Globus pallidus (tissue), 1 donor: Measurements from ENCODE around the gene RIPPLY3.
A peak's percentile ranks its signal among the peaks of the same experiment; 100 is the strongest.

ENCODE experiments used
- DNase-seq: peaks from one replicate; pipeline ENCODE4 v3.0.0-alpha.2; 2015; ENCODE audit warnings: low spot score

Gene RIPPLY3, protein sequence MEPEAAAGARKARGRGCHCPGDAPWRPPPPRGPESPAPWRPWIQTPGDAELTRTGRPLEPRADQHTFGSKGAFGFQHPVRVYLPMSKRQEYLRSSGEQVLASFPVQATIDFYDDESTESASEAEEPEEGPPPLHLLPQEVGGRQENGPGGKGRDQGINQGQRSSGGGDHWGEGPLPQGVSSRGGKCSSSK

DNA sequence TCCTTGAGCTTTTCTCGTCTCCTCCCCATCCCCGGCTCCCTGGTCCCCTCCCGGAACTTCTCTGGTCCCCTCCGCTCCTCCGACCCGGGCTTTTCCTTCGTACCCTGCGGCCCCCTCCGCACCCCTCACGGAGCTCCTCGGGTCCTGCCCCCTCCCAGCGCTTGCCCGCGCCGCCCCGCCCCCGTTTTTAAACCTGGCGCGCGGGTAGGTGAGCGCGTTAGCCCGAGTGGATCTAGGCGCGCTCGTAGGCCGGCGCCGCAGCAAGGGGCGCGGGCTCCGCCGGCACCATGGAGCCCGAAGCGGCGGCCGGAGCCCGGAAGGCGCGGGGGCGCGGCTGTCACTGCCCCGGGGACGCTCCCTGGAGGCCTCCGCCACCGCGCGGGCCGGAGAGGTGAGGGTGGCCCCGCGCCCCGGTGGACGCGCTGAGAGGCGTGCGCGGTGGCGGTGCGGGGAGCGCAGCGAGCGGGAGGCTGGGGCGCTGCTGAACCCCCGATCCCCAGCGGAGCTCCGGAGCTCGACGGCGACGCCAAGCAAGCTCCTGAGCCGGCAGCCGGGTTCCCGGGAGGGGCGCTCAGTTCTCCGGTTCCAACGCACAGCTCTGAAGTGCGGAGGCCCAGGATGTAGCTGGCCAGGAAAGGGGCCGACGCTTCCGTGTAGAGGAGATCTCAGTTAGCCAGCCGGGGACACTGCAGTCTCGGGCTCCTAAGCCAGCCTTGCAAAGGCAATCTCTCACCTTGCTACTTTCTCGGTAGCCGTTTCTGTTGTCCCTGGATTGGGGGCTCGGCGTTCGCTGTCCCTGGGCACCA, at the start of gene RIPPLY3:
TSS of gene RIPPLY3 (plus strand) at position 217 of the 806 bp plus-strand sequence. CDS start at position 288, 71 bp downstream.
- no peak for DNase-seq

DNA sequence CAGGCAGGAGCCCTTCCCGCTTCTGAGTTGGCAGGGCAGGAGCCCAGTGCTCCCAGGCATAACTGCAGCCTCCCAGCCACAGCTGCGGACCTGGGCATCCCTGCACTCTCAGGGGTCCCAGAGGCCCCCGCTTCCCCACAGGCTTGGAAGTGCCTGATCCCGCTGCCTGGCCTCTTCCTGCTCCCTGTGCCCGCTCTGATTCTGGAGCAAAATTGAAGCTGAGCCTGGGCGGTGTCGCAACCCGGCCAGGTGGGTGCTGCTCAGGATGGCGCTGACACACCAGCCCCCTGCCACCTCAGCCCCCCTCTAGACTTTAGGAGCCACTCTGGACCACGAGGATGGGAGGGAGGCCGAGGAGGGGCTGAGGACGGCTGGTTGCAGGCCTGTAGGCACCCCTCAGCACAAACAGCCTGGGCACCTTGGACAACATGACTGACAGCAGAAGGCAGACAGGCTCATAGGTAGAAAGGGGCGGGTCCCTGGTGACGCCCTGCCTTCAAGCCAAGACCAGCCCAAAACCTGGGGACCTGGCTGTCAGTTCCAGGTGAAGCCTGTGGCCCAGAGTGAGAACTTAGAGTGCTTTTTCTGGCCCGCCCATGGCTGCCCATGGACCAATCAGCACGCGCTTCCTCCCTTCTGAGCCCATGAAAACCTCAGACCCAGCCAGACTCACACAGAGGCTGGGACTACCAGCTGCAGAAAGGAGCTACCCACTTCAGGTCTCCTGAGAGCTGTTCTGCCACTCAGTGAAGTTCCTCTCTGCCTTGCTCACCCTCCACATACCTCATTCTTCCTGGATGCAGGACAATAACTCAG, 47.3 kb upstream of the RIPPLY3 start:
- no peak for DNase-seq

DNA sequence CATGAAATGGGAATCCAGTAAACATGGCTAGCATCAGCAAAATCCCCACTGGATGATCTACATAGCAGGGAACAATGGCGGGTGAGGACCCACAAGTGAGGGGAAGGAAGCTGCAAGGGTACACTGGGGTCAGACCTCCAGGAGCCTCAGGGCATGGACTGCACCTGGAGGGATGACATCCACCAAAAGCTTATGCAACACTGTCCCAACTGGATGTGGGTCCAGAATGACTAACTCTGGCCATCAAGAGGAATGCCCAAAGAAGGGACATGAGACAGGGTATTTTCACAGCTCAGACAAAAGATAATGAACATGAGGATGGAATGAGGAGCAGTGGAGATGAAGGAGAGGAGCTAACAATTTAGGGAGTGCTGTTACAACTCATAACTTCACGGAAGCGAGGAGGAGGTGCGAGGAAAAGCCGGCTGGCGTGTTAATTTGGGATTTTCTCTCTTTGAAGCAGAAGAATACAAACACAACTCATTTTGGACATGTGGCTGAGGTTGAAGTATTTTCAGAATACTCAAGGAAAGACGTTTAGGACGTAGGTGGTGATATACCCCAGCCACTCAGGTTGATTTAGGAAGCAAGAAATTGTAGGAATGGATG, 45.7 kb upstream of the RIPPLY3 start:
- DNase-seq = no peak

DNA sequence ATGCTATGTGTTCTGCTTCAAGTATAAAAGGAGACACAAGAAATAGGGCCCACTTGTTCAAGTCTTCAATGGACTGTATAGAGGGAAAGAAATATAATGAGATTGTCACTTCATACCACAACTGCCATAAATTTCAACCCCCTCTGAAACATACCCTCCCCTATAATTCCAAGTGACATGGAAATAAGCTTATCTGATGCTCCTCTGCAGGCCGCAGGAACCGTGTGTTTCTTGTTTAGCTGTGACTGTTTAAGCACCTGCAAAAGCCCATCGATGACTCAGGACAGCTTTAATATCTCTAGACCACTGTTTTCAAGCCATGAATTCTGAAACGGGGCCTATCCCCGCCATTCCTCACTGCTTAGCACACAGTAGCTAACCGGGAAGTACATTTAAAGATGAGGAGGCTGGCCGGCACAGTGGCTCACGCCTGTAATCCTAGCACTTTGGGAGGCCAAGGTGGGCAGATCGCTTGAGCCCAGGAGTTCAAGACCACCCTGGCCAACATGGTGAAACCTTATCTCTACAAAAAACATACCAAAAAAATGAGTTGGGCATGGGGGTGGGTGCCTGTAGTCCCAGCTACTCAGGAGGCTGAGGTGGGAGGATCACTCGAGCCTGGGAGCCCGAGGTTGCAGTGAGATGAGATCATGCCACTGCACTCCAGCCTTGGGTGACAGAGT, 44.3 kb upstream of the RIPPLY3 start:
- DNase-seq = no peak

DNA sequence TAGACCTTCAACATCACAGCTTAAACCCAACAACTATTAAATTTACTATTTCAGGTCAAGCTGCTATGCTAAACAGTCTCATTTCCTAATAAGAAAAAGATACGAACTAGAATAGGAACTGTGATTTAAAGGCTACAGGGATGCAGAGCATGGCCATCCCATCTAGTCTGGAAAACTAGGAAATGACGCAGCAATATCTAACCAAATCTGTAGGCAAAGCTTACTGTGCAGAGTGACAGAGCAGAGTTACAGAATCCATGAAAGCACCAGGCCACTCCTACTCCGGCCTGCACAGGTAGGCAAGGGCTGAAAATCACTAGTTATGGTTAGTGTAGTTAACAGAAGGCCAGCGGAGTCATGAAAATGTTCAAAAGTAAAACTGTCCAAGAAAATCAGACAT, 42.1 kb upstream of the RIPPLY3 start:
- no peak for DNase-seq

DNA sequence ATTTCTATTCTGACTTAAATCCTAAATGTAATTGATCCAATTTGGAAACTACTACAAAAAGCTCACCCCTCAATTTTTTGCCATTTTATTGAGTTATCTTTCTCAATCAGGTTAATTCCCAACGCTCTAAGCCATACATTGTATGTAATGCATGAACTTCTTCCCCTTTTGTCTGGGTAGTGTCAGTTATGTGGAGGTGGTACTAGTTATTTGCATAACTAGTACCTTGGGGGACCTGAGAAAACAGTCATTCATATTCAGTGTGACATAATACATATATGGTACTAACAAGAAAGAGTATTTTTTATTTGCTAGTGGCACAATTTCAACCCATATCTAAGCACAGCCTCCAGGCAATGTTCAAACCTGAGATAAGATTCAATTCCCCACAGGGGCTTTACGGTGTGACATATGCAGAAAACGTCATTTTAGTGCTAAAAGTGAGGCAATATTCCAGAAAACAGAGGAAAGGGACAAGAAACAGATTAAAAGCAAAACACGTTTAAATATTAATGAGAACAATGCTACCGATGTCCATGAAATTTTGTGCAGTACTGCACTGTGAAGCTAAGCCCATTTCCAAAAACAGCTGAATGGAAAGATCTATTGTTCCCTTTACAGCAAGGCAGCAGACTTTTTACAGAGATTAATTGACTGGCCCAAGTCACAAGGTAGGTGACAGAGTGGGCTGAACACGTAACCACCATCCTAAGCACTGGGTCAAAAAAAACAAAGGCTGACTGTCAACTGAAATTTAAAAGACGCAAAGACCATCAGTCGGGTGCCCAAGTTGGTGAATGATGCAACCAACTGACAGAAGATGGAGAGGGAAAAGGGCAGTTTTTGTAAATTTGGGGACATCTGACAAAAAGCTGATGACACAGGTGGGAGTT, 41.4 kb upstream of the RIPPLY3 start:
- DNase-seq = no peak

DNA sequence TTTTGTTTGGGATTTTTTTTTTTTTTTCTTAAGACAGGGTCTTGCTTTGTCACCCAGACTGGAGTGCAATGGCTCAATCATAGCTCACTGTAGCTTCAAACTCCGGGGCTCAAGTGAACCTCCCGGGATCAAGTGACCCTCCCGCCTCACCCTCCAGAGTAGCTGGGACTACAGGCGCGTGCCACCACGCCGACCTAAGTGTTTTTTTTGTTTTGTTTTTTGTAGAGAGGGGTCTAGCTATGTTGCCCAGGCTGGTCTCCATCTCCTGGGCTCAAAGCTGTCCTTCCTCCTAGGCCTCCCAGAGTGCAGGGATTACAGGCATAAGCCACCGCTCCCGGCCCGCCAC, 40.8 kb upstream of the RIPPLY3 start:
- DNase-seq = no peak

DNA sequence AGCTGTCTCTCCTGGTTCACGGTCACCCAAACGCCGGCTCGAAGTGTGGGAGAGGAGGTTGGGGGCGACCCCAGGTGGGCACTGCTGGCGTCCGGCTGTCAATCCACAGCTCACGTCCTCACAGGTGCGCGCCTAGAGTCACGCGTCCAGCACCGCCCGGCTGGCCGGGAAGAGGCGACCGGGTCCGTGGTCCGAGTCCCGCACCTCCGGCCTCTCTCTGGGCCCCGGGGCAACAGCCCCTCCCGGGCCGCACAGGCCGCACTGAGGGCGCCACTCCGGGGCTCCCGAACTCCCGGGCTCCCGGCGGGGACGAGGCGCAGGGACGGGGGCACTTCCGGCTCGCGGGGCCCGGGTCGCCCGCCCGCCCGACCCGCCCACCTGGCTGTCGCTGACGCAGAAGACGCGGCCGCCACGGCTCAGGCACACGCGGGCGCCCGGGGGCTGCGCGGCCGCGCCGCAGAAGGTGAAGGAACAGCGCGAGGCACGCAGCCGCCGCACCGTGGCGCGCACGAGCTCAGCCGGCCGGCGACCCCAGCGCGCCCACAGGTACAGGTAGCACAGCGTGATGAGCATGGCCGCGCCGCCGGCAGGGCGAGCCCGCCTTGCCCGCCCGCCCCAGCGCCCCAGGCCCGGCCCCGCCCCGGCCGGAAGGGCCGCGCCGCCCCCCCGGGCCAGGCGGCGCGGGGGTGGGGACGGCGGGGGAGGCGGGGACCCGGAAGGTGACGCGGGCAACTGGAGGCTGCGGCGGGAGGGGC, 40.3 kb upstream of the RIPPLY3 start, which contains the start of gene HLCS:
TSS of gene HLCS (minus strand) at position 604 of the 755 bp plus-strand sequence. CDS start at position 573, 31 bp downstream.
- DNase-seq = peak; percentile 62

DNA sequence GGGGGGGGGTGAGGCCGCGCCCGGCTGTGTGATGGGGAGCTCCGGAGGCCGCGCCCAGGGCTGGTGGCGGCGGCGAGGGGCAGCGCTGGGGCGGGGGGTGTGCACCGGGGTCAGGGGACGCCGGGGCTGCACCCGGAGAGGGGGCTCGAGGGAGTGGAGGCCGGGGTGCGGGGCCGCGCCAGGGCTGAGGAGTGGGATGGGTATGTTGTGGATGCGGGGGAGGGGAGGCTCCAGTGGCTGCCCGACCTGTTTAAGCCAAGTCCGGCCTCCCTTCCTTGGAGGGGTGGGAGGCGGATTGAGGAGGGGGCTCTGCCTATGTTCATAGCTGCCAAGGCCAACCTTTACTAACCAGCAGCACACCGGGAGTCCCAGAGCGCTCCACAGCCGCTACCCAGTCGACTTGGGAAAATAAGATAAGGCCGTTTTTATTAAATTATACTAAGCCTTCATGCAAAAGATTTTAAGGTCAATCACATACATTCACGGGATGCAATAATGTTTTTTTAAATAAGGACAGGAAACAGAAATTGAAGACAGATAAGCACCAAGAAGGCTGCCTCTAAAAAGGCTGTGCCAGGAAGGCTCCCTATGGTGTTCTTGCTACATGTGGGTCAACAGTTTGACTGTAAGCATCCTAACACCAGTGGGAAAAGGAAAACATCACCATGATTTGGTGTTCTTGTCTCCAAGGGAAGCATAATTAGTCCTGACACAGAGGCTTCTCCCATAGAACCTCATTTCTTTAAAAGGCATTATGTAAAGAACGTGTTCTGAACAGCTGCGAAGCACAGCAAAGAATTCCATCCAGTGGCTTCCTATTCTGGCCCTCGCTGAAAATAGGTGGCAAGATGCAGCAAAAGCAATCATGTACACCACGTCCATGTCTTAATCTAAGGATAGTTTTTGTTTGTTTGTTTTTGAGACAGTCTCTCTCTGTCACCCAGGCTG, 39.4 kb upstream of the RIPPLY3 start:
- peak; percentile 29 for DNase-seq

DNA sequence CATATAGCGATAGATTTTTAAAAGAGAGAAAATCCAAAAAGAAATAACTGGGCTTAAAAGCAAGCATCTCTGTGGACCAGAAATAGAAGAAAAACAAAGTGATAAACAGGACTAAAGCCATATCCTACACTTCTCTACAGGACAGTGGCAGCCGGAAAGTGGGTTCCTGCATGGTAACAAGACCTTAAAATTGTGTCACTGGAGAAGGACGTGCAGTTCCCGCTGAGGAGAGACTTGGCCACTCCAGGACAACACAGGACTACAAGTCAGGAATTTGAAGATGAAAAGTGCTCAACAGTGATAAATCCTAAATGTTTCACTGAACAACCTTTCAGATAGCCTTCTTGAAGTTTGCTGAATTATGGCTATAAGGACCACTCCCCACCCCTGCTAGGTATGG, 38.1 kb upstream of the RIPPLY3 start:
- DNase-seq = no peak

DNA sequence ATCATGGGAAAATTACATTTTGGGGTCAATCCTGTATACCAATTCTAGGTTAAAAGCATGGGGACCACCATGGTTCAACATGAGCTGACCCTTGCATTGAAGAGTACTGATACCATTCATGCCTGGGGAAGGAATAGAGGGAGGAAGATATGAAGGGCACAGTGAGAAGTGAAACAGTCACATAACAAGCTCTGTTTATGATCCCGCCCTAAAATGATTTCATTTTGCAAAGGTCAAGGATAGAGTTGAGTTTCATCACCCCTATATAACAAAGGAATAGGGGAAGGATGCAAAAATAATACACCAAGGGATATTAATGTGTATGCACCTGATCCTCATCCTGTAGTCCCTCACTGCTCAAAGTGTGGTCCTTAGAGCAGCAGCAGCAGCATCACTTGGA, 37.5 kb upstream of the RIPPLY3 start:
- DNase-seq = no peak

DNA sequence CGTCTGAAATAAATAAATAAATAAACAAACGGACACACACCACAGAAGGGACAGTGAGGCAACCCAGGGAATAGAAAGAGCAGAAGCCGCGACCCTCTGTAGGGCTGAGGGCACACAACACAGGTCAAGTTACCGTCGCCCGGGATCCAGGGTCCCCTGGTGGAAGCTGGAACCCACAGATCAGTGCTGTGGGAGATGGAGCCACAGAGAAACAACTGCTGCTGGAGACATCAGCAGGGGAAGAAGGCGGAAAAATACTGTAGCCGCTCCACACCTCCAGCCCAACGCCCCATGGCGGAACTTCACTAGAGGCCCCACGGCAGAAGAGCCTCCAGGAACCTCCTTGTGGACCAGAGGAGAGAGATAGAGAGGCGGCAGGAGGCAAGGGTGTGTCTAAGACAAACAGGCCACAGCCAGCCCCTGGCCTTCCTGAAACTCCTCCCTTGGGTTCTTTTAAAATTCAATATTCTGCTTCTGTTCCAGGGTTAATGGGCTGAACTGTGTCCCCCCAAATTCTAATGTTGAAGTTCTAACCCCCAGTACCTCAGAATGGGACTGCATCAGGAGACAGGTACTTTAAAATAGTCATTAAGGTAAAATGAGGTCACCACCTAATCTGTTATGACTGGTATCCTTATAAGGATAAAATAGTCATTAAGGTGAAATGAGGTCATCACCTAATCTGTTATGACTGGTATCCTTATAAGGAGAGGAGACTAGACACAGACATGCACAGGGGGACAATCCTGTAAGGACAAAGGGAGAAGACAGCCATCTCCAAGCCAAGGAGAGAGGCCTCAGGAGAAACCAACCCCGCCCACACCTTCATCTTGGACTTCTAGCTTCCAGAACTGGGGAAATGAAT, 32.3 kb upstream of the RIPPLY3 start:
- DNase-seq = no peak

DNA sequence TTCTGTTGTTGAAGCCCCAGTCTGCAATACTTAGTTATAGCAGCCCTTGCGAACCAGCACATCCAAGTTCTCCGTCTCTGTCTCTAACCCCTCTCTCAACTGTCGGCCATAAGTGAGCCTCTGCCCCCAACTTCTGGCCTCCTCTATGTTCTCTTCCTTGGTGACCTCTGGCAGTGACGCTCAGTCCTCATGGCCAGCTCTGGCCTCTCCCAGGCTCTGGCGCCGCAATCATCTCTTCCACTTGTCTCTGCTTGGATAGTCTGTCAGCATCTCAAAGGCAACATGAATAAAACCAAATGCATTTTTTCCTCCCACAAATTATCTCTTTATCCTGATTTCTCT, 31.7 kb upstream of the RIPPLY3 start:
- no peak for DNase-seq

DNA sequence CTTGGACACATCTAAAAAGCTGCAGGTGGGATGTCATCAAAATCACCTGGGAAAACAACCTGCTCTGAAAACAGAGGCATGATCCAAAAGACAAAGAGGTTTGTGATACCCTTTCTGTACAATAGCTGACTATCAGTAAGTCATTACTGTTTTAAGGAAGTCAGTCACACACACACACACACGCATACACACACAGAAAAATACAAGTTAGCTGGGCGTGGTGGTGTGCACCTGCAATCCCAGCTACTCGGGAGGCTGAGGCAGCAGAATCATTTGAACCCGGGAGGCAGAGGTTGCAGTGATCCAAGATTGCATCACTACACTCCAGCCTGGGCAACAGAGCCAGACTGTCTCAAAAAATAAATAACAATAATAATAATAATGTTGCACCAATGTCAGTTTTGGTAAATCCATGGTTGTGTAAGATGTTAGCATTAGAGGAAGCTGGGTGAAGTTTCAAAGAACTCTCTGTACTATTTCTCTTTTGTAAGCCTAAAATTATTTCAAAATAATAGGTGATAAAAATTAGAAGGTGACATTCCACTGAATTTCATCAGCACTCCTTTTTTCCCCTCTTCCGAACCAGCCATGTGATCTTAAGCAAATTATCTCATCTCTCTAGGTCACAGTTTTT, 30.2 kb upstream of the RIPPLY3 start:
- DNase-seq = no peak

DNA sequence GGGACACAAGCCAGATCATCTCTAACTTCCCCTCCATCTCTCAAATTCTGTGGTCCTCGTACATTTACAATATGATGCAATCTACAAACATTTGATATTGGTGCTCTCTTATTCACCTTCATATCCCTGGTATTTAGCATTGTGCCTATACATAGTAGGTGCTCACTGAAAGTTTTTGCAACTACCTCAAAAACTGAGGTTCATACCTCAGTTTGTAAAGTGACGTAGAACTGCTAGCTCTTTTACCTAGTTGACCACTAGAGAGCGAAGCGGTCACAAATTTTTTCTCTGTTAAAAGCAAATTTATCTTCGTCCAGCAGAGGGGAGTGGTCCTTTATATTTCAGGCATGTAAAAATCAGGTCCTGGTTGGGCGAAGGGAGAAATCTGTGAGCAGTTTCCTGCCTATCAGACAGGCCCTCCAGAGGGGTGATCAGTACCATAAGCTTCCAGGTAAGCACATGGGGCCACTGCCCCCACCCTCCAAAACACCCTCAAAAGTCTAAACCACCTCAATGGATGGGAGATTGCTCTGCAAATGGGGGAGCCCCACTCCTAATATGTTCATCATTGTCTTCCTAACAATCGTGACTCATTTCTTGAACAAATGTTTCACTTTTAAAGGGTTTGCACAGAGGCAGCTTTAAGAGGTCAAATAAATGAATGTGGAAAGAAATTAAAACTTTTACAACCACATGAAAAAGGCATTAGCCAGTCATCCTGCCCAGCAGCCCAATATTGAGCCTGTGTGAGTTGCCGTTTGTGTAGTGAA, 29.4 kb upstream of the RIPPLY3 start:
- DNase-seq = peak; percentile 39

DNA sequence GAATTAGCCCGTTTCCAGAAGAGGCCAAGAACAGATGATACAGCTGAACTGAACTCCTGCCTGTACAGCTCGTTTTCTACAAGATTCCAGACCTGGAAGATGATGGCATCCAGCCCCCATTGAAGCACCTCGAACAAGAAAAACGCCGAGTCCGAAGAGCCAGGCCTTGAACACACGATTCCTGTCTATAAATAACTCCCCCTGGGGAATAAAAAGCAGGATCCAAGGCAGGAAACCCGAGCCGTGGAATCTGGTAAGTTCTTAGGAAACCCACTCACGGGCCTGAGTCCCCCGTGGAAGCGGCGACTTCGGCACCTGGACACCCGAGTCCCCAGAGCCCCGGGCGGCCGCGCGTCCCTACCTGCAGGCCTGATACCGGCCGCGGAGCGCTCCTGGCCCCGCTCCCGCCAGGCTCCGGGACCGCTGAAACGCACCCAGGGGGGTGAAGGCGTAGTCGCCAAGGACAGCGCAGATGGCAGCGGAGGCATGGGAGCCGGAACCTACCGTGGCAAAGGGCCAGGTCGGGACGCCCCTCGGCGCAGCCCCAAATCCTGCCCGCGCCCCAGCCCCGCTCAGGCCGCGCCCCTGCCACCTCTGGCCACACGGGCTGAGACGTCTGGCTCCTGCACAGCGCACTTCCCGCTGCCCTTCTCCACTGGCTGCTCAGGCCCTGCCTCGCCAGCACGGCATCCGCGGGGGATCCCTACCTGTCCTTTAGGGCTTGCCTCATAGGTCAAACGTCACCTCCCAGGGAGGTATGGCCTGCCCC, 26.0 kb upstream of the RIPPLY3 start:
- no peak for DNase-seq
